ENCODE data around the gene SLC44A3. TPM values are rescaled to one million over a fixed set of nuclear protein-coding genes. Genes with fewer than 3 reads are reported as not detected.

SLC44A3 gene
- total and polyA plus RNA-seq, 2 of the 4 experiments (the other 2 are of a cell fraction), result 0.31 to 0.54 TPM

DNA sequence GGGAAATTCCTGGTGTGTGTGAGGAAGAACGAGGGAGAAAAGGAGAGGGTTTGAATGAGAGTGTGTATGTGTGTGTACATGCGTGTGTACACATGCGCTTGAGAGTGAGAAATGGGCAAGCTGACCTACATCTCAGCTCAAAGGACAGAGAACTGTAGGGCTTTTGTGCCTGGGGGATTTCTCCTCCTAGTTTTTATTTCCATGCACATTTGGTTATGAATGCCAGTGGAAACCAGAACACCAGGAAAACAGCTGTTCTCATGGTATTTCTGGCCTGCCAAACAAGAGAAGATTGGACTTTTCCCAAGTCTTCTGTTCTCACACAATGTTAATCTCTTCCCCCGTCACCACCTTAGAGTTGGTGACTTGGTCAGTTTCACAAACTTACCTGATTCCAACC lies 45.2 kb downstream of the SLC44A3 start:
- CTCF ChIA-PET, result interaction anchor here (0.9 to 4.6 kb wide), 4 partner anchors 11 to 178 kb away, joined by 3 to 26 read pairs (median 6); no protein-coding TSS in a partner anchor
- Histone ChIP-seq H3K9me1 (ENCODE audit: insufficient read depth, low read length) (peaks cover 25% of the 10 kb centered on the region), H2AFZ (replicated peaks; ENCODE audit: low read length, poor library complexity) (peak overlapping the region; percentile 88), H2BK120ac (ENCODE audit: low read depth, low read length) (peak overlapping the region; percentile 98), H3K23ac (ENCODE audit: low read depth, low read length) (peak overlapping the region; percentile 96), H3K4ac (ENCODE audit: low read depth, low read length) (peak overlapping the region; percentile 97), H4K8ac (ENCODE audit: low read depth in 2 of 2, low read length in 2 of 2) (peak overlapping the region; percentile 73 to 95), H2BK15ac (ENCODE audit: low read depth, low read length) (peak overlapping the region; percentile 100), H3K27ac (ENCODE audit: insufficient read depth, low read length) (peak overlapping the region; percentile 96), H3K4me2 (ENCODE audit: low read depth, low read length) (peak overlapping the region; percentile 86), H3K9ac (ENCODE audit: low read depth, low read length) (peak overlapping the region; percentile 54), H2AK5ac (ENCODE audit: low read depth, low read length) (peak overlapping the region; percentile 100), H4K20me1 (ENCODE audit: insufficient read depth, low read length) (no peaks in the 10 kb centered on the region), H3K18ac (ENCODE audit: low read depth, low read length) (peak overlapping the region; percentile 99), H2AK9ac (replicated peaks; ENCODE audit: low read depth, low read length, poor library complexity) (peak overlapping the region; percentile 81), H4K91ac (ENCODE audit: insufficient read depth, low read depth, low read length) (peak overlapping the region; percentile 97), H4K5ac (ENCODE audit: low read depth, low read length) (peak overlapping the region; percentile 88), H3K4me1 (ENCODE audit: control insufficient read depth, insufficient read depth, low read length) (peaks cover 32% of the 10 kb centered on the region), H3K27me3 (ENCODE audit: control insufficient read depth, insufficient read depth, low read length) (no peaks in the 10 kb centered on the region), H3K36me3 (ENCODE audit: control insufficient read depth, insufficient read depth, low read length) (no peaks in the 10 kb centered on the region), H2BK5ac (ENCODE audit: low read depth, low read length, poor library complexity, severe bottlenecking) (peak overlapping the region; percentile 98), H3K4me3 (ENCODE audit: insufficient read depth, low read depth, low read length) (no peak overlapping the region), H3K14ac (replicated peaks; ENCODE audit: low read depth, low read length) (peak overlapping the region; percentile 94), H3K56ac (ENCODE audit: extremely low read depth, insufficient read depth, low read length) (peak overlapping the region; percentile 70), H3K9me3 (ENCODE audit: control insufficient read depth, insufficient read depth, low read length) (no peaks in the 10 kb centered on the region), H3K79me1 (ENCODE audit: low read depth in 1 of 2, low read length in 2 of 2) (peaks cover 0 to 25% of the 10 kb centered on the region in 2 experiments; a peak in 2 of 4 replicates), H2BK20ac (ENCODE audit: low read depth, low read length) (peak overlapping the region; percentile 97)
- ATAC-seq (ENCODE audit: low read depth) (no peak), DNase-seq (peak; percentile 65)
- no CpG with 5 or more reads among the region's 4 CpGs for WGBS, 2 experiments (ENCODE audit: extremely low coverage in 2 of 2, insufficient read length in 1 of 2)
- dilution Hi-C loops (cut with HindIII; ENCODE audit: low sequenced_read_pairs, unreplicated experiment), result no loop called here
- intact Hi-C loops (cut with micrococcal nuclease), result no loop called here
- POLR2A ChIA-PET (ENCODE audit: unreplicated experiment), result interaction anchor here (1.1 kb wide), 1 partner anchor 9 kb away, joined by 5 read pairs; no protein-coding TSS in a partner anchor
- in situ Hi-C loops (cut with MboI; ENCODE audit: low sequenced_read_pairs), result no loop called here
- BruUV-seq (replicated peaks), result no TSS peak
- TF ChIP-seq RCOR1 (IDR thresholded peaks at IDR 0.05; ENCODE audit: insufficient replicate concordance, low read length) (no peak), MXI1 (IDR thresholded peaks at IDR 0.05; ENCODE audit: borderline replicate concordance, low read depth, low read length) (no peak), CHD1 (IDR thresholded peaks at IDR 0.05; ENCODE audit: low read depth, low read length) (no peak), NFE2L2 (IDR thresholded peaks at IDR 0.05; ENCODE audit: low read depth, low read length) (no peak), POLR2A (IDR thresholded peaks at IDR 0.05; ENCODE audit: low read depth, low read length) (no peak), BHLHE40 (IDR thresholded peaks at IDR 0.05; ENCODE audit: low read depth, low read length) (no peak), FOS (IDR thresholded peaks at IDR 0.05; ENCODE audit: low read depth, low read length) (no peak), SMC3 (IDR thresholded peaks at IDR 0.05; ENCODE audit: low read depth, low read length) (no peak), RAD21 (IDR thresholded peaks at IDR 0.05; ENCODE audit: low read length) (no peak), MAZ (IDR thresholded peaks at IDR 0.05; ENCODE audit: borderline replicate concordance, low read depth, low read length) (no peak), MAFK (IDR thresholded peaks at IDR 0.05; ENCODE audit: low read depth, low read length) (no peak), CEBPB (IDR thresholded peaks at IDR 0.05; ENCODE audit: low read depth, low read length) (no peak), CTCF (conservative IDR thresholded peaks at IDR 0.05; ENCODE audit: low read depth, low read length) (no peak), RFX5 (IDR thresholded peaks at IDR 0.05; ENCODE audit: low read depth, low read length) (no peak)
- TF ChIP-seq, protein P1, sequence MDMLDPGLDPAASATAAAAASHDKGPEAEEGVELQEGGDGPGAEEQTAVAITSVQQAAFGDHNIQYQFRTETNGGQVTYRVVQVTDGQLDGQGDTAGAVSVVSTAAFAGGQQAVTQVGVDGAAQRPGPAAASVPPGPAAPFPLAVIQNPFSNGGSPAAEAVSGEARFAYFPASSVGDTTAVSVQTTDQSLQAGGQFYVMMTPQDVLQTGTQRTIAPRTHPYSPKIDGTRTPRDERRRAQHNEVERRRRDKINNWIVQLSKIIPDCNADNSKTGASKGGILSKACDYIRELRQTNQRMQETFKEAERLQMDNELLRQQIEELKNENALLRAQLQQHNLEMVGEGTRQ (IDR thresholded peaks at IDR 0.05; ENCODE audit: low read depth, low read length), result no peak
- TF ChIP-seq, protein P2, sequence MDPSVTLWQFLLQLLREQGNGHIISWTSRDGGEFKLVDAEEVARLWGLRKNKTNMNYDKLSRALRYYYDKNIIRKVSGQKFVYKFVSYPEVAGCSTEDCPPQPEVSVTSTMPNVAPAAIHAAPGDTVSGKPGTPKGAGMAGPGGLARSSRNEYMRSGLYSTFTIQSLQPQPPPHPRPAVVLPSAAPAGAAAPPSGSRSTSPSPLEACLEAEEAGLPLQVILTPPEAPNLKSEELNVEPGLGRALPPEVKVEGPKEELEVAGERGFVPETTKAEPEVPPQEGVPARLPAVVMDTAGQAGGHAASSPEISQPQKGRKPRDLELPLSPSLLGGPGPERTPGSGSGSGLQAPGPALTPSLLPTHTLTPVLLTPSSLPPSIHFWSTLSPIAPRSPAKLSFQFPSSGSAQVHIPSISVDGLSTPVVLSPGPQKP (IDR thresholded peaks at IDR 0.05; ENCODE audit: borderline replicate concordance, low read depth, low read length), result no peak

Data from IMR-90 (cell line).